ENCODE data around the gene CENPU. TPM values are rescaled to one million over a fixed set of nuclear protein-coding genes. Genes with fewer than 3 reads are reported as not detected.

CENPU gene
- total and polyA plus RNA-seq, 2 of the 13 experiments (the other 11 are each of a cell fraction or from before 2014, with no cell fraction given), result 11.7 to 35.8 TPM

GRCh38 chr4:184649971-184650855 is 83.7 kb downstream of the CENPU start (continued):
- TF ChIP-seq, protein P1, sequence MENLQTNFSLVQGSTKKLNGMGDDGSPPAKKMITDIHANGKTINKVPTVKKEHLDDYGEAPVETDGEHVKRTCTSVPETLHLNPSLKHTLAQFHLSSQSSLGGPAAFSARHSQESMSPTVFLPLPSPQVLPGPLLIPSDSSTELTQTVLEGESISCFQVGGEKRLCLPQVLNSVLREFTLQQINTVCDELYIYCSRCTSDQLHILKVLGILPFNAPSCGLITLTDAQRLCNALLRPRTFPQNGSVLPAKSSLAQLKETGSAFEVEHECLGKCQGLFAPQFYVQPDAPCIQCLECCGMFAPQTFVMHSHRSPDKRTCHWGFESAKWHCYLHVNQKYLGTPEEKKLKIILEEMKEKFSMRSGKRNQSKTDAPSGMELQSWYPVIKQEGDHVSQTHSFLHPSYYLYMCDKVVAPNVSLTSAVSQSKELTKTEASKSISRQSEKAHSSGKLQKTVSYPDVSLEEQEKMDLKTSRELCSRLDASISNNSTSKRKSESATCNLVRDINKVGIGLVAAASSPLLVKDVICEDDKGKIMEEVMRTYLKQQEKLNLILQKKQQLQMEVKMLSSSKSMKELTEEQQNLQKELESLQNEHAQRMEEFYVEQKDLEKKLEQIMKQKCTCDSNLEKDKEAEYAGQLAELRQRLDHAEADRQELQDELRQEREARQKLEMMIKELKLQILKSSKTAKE (CRISPR knock-in tag; IDR thresholded peaks at IDR 0.05; ENCODE audit: borderline replicate concordance), result no peak
- no peak for TF ChIP-seq AGO1 (IDR thresholded peaks at IDR 0.05; ENCODE audit: low read depth, low read length, poor library complexity, severe bottlenecking)
- 0 out of 2 replicates have a peak, but pooled peaks have one; percentile 40 for TF ChIP-seq ZNF296 (CRISPR knock-in tag; conservative IDR thresholded peaks at IDR 0.05)
- peak; percentile 33; the same call in 1 of the 2 replicates for TF ChIP-seq PHF20 (CRISPR knock-in tag; IDR thresholded peaks at IDR 0.05)
- TF ChIP-seq ZNF550 (CRISPR knock-in tag; IDR thresholded peaks at IDR 0.05; ENCODE audit: borderline replicate concordance), result no peak
- TF ChIP-seq HMG20B (CRISPR knock-in tag; conservative IDR thresholded peaks at IDR 0.05), result no peak
- TF ChIP-seq ZNF687 (CRISPR knock-in tag; IDR thresholded peaks at IDR 0.05), result peak; percentile 26; the same call in 1 of the 2 replicates
- TF ChIP-seq ZNF737 (CRISPR knock-in tag; IDR thresholded peaks at IDR 0.05; ENCODE audit: borderline replicate concordance), result no peak
- TF ChIP-seq TCF7L2 (IDR thresholded peaks at IDR 0.05; ENCODE audit: low read depth, low read length), result no peak
- TF ChIP-seq ZNF598 (CRISPR knock-in tag; IDR thresholded peaks at IDR 0.05; ENCODE audit: borderline replicate concordance), result 0 out of 2 replicates have a peak, but pooled peaks have one; percentile 69
- TF ChIP-seq ZNF563 (CRISPR knock-in tag; IDR thresholded peaks at IDR 0.05), result 0 out of 2 replicates have a peak, but pooled peaks have one; percentile 15
- 0 out of 2 replicates have a peak, but pooled peaks have one; percentile 16 for TF ChIP-seq SMAD3 (CRISPR knock-in tag; IDR thresholded peaks at IDR 0.05)
- TF ChIP-seq ZSCAN20 (CRISPR knock-in tag; IDR thresholded peaks at IDR 0.05; ENCODE audit: borderline replicate concordance), result no peak
- TF ChIP-seq SALL1 (CRISPR knock-in tag; IDR thresholded peaks at IDR 0.05), result peak; percentile 8; the same call in 1 of the 2 replicates
- TF ChIP-seq HDAC1 (CRISPR knock-in tag; IDR thresholded peaks at IDR 0.05), result 0 out of 2 replicates have a peak, but pooled peaks have one; percentile 27
- no peak for TF ChIP-seq PHF8 (CRISPR knock-in tag; IDR thresholded peaks at IDR 0.05)
- TF ChIP-seq GATAD1 (CRISPR knock-in tag; IDR thresholded peaks at IDR 0.05), result 0 out of 2 replicates have a peak, but pooled peaks have one; percentile 11
- TF ChIP-seq PREB (CRISPR knock-in tag; IDR thresholded peaks at IDR 0.05), result no peak
- peak; percentile 21; the same call in 1 of the 2 replicates for TF ChIP-seq ZNF225 (CRISPR knock-in tag; IDR thresholded peaks at IDR 0.05)
- no peak for TF ChIP-seq MYC (CRISPR knock-in tag; IDR thresholded peaks at IDR 0.05; ENCODE audit: borderline replicate concordance)
- no peak for TF ChIP-seq AGO2 (optimal IDR thresholded peaks at IDR 0.05; ENCODE audit: low read depth, low read length)
- no peak for TF ChIP-seq ZNF615 (CRISPR knock-in tag; IDR thresholded peaks at IDR 0.05; ENCODE audit: borderline replicate concordance)
